GM18502 (cell line): ENCODE data around the gene SYNGR3.

Source experiments
- ATAC-seq: cut with Tn5 transposase; IDR thresholded peaks from one replicate; pipeline ENCODE4 v1.9.1; 2021; ENCODE audit warnings: mild to moderate bottlenecking; ENCODE audit not compliant: unreplicated experiment, poor library complexity

Gene SYNGR3

DNA sequence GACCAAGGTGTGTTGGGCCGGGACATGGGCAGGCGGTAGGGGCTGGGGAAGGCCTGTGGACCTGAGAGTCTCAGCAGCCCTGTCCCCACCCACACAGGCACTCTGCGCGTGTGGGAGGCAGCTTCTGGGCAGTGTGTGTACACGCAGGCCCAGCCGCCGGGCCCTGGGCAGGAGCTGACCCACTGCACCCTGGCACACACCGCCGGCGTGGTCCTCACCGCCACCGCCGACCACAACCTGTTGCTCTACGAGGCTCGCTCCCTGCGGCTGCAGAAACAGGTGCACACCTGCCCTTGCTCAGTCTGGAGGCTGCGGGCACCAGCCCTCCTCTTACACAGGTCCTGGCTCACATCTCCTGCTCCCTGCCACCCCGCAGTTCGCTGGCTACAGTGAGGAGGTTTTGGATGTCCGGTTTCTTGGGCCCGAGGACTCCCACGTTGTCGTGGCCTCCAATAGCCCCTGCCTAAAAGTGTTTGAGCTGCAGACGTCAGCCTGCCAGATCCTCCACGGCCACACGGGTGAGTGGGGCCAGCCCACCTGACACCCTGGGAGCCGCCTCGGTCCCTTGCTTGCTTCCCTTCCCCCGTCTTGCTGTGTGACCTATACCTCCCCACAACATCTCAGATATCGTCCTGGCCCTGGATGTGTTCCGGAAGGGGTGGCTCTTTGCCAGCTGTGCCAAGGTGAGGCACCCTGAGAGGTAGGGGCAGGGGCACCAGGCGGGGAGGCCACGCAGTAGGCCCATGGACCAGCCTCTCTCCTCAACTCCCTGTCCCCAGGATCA is 14.1 kb upstream of the SYNGR3 start:
- no peak for ATAC-seq

DNA sequence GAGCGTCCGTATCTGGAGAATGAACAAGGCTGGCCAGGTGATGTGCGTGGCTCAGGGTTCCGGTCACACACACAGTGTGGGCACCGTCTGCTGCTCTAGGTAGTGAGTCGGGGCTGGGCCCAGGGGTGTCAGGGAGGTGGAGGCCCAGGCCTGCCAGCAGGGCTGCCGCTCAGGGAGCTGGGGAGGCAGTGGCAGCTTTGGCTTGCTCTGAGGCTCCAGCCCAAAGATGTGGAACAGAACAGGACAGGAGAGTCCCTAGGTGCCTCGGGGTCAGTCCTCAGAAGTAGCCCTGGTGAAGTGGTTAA is 13.6 kb upstream of the SYNGR3 start:
- ATAC-seq, result no peak

DNA sequence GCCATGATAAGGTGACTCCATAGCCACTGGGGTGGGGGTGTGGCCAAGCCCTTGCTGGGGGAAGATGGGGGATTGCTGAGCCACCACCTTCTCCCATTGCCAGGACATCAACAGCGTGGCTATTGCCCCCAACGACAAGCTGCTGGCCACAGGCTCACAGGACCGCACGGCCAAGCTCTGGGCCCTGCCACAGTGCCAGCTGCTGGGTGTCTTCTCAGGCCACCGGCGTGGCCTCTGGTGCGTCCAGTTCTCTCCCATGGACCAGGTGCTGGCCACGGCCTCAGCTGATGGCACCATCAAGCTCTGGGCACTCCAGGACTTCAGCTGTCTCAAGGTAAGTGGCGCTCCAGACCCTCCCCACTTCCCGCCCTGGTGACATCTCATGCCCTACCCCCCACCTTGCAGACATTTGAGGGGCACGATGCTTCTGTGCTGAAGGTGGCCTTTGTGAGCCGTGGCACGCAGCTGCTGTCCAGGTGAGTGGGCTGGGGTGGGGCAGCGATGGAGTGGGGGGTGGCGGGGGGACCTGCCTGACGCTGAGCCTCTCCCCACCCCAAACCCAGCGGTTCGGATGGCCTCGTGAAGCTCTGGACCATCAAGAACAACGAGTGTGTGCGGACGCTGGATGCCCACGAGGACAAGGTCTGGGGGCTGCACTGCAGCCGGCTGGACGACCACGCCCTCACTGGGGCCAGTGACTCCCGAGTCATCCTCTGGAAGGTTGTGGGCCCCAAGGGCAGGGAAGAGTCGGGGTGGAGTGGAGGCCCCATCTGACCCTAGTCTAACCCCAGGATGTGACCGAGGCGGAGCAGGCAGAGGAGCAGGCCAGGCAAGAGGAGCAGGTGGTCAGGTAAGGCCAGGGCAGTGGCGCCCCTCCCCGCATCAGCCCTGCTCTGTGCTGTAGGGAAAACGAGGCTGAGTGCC is 12.6 kb upstream of the SYNGR3 start:
- no peak for ATAC-seq

DNA sequence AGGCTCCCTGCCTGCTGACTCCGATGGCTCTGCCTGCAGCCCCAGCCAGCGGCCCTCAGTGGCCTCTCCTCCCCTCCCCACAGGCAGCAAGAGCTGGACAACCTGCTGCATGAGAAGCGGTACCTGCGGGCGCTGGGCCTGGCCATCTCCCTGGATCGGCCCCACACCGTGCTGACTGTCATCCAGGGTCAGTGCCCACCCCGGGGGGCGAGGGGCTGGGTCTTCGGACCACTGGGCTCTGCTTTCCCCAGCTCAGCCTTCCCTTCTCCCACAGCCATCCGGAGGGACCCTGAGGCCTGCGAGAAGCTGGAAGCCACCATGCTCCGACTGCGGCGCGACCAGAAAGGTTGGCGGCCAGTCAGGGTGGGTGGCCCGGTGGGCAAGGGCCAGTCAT is 11.9 kb upstream of the SYNGR3 start:
- no peak for ATAC-seq

DNA sequence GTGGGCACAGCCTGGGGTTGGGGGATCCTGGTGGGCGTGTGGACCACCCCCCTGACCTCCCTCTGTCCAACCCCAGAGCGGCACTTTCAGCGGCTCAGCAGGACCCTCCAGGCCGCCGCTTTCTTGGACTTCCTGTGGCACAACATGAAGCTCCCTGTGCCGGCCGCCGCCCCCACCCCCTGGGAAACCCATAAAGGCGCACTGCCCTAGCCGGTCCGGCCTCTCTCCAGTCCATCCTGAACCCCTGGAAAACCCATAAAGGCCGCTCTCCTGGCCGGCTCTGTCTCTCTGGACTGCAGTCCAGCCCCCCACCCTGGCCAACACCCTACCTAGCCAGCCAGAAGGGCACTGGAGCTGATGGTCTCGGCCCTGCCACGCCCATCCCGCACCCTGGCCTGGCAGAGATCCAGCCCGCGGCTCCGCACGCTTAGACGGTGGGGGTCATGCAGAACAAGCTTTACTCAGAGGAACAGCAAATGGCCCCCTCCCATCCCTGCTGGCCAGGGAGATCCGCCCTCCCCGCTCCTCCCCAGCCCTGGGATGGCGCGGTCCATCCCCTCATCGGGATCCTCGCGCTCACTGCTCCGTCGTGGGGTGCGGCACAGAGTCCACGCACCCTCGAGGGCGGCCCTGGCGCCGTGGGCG is 11.2 kb upstream of the SYNGR3 start:
- ATAC-seq, result no peak

DNA sequence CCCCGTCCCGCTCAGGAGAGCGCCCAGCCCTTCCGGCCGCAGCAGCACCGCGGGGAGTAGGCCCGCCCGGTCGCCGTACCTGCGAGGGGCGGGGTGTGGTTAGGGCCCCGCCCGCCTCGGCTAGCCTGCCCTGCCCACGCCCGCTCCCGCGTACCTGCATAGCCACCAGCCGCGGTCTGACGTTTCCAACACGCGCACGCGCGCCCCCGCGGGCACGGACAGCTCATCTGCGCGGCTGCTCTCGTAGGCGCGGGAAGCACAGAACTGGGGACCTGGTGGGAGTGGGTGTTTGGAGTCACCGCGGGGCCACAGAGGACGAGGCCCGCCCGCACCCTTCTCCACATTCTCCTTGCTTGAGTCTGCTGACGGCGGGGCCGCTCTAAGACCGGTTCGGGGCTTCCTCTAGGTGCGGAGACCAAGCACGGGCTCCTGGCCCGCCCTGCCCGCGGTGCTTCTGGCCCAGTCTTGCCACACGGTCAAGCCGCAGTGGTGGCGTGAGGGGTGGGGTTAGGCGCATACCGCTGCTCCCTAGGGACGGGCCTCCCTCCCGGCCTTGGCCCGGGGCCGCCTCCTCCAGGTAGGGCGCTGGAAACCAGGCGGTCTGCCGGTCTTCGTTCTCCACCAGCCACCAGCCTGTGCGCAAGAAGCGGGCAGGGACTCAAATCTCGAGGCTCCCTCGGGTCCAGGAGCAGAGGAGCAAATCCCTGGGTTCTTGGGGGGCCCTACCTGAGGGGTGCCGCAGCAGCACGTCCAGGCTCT is 10.3 kb upstream of the SYNGR3 start:
- ATAC-seq, result no peak

DNA sequence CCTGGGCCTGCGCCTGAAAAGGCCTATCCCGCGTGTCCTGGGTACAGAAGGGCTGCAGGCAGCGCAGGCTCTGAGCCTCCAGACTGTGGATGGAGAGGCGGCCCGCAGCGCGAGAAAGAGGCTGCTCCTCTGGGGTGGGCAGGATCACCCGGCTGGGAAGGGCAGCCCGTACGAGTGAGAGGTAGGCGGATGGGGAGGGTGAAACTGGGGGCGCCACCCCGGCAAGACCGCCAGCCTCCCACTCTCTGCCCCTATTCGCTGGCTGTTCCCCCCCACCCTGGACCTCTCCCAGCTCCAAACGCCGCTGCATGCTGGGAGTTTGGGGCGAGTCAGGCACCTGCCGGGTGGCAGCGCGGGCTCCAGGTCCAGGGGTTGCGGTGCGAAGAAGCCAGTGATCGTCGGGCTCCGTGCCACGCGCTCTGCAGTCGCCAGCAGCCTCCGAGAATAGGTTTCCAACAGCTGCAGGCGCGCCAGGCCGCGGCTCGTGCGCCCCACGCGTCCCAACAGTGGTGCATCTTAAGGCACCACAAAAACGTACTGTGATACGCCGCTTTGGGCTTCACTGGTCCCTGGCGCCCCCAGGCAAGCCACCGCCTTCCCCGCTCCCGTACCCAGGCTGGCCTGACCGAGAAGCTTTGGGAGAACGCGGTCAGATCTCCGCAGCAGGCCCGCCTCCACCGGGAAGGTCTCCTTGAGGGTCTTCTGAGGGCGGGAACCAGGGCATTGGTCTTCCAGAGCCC is 9.6 kb upstream of the SYNGR3 start:
- ATAC-seq, result no peak

DNA sequence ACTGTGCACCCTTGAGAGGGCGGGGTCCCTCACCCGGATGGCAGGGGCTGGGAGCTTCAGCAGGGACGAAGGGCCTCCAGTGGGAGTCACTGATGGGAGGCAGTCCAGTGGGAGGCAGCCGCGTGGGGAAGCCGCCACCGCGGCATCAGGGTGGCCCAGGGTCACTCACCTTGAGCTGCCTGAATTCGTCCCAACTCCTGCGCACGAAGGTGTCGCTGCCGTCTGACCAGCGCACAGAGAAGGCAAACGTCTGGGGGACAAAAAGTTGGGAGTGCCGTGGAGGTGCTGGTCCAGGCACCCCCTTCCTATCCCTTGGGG is 9.0 kb upstream of the SYNGR3 start:
- ATAC-seq, result no peak

DNA sequence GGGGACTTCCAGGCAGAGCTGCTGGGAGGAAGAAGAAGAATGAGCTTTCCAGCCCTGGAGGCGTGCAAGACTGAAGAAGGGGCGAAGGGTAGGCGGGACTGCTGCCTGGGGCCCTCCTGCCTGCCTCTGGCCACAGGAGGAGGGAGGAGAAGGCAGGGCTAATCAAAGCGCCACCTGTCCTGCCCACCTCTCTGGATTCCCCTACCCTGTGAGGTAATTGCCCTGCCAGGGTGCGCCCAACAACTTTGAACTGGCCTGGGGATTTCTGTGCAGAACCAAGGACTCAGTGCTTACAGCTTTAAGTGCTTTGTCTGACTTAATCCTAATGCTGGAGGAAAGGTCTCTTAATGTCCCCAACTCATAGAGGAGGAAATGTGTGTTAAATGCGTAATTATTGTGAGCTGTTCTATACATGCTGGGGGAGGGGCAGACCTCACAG is 8.4 kb upstream of the SYNGR3 start, which contains the start of gene NOXO1:
Gene NOXO1 (minus strand): TSS at position 72 of the 439 bp plus-strand sequence. CDS start 290 bp downstream, outside the sequence.
- ATAC-seq, result no peak

DNA sequence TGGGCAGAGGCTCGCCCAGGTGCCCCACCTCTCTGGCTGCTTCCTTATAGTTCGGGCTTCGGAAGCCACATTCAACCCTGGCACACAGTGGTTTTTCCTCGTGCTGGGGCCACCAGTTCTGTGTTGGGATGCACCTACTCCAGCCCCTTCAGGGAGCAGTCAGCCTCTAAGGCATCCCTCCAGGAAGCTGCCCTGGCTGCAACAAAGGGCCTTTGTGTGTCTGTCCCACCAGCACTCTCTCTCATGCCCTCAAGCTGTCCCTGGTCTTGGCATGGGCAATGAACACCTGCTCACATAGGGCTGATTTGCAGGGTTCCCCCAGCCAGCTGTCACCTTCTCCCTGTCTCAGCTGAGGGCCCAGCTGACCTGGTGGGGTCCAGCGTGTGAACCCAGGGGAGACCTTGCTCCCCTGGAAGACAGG is 7.7 kb upstream of the SYNGR3 start:
- no peak for ATAC-seq

DNA sequence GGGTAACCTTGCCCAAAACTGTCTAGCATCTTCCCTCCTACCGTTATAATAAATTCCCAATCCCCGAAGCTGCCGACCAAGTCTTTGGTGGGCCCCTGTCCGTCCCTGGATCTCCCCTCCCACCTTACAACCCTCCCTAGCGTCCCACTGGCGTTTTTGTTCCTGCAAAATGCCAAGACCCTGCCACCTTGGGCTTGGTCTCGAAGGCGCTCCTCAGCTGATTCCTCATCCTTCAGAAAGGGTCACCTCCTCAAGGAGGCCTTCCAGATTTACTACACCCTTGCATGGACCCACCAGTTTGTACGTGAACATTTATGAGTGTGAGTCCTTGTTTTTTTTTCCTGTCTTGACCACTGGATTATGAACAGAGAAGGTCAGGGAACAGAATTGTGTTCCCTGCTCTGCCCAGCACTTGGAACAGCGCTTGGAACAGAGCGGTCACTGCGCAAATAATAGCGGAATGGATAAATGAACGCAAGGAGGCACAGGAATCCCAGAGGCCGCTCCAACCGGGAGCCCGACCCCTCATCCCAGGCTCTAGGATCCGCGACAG is 6.7 kb upstream of the SYNGR3 start:
- no peak for ATAC-seq

DNA sequence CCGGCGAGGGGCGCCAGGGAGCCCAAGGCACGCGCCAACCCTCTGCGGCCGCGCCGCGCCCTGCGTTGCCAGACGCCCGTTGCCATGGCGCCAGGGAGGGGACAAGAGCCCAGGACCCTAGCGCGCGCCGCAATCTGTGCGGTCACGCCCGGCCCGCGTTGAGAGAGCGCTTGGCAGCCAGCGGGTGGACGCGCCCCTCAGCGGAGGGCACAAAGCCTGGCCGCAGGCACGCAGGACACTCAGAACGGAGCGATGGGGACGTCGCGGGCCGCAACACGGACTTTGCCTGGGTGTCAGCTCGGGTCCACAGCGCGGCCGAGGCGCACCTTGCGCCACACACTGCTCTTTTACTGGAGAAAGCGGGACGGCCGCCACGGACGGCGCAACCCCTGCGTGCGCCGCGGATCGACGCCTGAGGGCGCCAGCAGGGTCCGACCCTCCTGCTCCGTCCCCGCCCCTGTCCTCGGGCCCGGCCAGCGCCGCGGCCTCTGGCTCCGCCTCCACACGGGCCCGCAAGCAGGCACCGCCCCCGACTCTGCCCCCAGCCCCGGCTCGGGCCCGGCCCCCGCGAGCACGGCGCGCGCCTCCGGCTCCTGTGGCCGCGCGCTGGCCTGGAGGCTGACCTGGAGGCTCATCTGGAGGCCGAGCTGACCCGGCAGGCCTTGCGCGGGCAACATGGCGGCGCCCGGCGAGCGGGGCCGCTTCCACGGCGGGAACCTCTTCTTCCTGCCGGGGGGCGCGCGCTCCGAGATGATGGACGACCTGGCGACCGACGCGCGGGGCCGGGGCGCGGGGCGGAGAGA is 6.0 kb upstream of the SYNGR3 start, which contains the start of gene GFER:
Gene GFER (plus strand): TSS at position 650 of the 803 bp plus-strand sequence. CDS start 26 bp downstream, at position 676.
- peak; percentile 77 for ATAC-seq

DNA sequence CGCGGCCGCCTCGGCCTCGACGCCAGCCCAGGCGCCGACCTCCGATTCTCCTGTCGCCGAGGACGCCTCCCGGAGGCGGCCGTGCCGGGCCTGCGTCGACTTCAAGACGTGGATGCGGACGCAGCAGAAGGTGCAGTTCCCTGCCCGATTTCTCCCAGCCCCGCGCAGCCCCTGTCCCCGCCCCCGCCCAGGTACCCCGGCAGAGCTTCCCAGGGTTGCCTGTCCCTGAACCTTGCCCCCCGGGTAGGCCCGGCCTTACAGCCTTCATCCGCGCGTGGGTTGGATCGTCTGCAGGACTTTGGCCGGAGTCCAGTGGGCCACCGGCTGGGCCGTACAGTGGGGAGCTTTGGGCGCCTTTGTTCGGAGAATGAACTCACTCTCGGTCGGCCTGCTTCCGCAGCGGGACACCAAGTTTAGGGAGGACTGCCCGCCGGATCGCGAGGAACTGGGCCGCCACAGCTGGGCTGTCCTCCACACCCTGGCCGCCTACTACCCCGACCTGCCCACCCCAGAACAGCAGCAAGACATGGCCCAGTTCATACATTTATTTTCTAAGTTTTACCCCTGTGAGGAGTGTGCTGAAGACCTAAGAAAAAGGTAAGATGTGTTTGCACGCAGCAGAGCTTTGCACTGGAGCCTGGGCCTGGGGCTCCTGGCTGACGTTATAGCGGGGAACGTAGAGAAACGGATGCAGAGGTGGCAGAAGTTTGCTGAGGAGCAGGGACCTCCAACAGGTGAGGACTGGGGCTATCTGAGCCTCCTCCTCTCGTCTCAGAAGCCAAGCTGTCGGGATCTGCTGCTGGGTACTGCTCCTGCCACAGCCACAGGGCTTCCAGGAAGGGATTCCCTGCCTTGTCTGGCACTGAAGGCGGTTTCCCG is 5.2 kb upstream of the SYNGR3 start:
- ATAC-seq, result peak; percentile 17

DNA sequence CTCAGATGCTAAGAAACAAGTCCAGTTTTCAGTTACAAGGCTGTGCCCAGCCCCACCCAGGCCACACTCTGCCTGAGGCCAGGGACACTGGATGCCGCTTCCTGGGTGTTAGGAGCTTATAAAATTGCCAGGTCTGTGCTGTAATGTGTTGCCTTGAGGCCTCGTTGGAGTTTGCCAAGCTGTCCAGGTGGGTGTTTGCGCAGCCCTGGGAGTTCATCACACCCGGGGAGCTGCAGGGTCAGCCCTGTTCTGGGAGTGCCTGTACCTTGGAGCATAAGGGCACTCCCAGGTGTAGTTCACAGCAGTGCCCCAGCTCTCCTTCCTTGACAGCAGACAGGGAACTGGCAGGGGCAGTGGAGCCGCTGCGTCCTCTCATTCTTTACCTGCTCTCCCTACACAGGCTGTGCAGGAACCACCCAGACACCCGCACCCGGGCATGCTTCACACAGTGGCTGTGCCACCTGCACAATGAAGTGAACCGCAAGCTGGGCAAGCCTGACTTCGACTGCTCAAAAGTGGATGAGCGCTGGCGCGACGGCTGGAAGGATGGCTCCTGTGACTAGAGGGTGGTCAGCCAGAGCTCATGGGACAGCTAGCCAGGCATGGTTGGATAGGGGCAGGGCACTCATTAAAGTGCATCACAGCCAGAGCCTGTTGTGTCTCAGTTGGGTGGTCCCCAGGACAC is 4.2 kb upstream of the SYNGR3 start:
- no peak for ATAC-seq

DNA sequence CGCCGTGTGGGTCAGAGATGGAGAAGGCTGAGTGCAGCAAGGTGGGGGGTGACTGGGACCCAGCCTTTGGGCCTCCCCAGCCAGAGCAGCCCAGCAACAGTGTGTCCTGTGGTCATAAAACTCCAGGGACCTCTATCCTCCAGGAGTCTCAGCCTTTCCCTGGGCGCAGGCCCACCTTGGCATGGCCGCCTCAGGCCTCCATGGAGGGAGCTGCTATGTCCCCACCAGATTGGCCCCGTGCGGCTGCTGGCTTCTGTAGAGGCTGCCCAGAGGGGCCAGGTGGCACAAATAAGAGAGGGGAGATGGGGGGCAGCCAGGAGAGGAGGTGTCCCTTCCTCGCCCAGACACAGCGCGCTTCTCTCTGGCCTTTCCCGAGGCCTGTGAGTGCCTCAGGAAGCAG is 2.6 kb upstream of the SYNGR3 start:
- ATAC-seq, result no peak

DNA sequence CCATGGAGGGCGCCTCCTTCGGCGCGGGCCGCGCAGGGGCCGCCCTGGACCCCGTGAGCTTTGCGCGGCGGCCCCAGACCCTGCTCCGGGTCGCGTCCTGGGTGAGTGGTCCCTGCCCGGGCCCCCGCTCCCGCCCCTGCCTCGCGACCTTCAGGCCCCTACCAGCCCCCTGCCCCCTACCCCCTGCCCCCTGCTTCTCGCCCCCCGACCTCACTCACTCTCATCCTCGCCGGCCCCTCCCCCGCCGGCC is 256 bp downstream of the SYNGR3 start:
- no peak for ATAC-seq

DNA sequence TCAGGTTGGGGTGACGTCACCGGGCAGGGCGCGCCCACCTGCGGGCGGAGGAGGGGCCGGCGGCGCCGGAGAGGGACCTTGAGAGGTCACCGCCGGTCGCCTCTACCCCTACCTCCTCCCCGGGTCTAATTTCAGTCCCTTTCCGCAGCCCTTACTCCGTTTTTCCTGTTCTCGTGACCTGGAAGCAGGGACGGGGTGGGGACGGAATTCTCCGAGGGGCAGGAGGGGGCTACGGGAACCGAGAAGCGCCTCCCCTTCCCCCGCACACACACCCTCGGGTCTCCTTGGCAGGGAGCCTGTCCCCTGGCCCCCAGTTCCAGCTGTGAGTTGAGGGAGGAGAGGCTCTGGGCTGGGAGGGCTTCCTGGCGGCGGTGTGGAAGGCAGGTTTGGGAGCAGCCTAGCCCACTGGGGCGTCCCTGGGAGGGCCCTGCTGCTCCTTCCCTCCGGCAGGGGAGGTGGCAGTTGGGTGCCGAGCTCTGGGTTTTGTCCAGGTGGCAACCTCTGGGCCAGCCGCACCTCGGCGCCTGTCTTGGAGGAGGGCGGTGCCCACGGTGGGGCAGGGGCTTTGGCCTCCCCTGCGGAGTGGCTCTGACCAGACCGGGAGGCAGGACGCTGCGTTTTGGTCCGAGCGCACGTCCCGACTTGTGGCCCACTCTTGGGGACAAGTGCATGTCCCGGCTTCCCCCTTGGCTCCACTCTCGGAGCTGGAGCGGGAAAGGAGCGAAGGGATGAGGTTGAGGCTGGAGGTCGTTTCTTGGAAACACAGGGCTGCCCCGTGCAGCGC is 773 bp downstream of the SYNGR3 start:
- ATAC-seq, result no peak
